ENCODE data around the gene PRMT2.
"Not testable (repeated sequence)": the region's sequence is repeated elsewhere in the genome, so short reads cannot be mapped to it uniquely, and the experiment has no call there.

The PRMT2 gene

DNA sequence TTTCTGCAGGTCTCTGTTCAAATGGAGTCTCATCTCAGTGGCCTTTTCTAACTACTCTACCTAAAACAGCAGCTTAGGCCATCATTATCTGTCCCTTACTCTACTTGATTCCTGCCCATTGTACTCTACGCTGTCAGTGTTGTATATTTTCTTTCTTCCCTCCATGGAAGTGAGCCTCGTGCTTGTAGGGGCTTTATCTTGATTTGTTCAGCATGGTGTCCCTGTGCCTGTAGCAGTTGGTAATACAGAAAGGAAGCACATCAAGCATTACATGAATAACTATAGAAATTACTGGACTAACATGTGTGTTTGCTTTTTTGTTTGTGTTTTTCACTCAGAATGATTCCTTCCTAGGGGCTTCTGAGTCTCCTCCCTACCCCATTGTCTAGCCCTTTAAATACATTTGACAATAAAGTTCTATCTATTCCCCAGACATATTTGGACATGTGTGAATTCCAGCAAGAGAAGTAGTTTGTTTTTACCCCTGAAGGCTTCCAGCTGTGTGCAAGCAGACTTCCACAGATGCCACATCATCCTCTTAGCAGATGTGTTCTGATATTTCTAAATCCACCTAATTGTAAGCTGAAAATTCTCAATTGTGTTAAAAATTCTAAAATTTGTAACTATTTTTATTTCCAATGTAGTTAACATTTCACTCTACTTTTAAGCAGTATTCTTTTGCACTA is 40.3 kb downstream of the PRMT2 start:
- DNase-seq: no peak

DNA sequence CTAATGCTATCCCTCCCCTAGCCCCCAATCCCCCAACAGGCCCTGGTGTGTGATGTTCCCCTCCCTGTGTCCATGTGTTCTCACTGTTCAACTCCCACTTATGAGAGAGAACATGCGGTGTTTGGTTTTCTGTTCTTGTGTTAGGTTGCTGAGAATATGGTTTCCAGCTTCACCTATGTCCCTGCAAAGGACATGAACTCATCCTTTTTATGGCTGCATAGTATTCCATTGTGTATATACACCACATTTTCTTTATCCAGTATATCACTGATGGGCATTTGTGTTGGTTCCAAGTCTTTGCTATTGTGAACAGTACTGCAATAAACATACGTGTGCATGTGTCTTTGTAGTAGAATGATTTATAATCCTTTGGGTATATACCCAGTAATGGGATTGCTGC is 41.1 kb downstream of the PRMT2 start:
- not testable (repeated sequence) for DNase-seq

DNA sequence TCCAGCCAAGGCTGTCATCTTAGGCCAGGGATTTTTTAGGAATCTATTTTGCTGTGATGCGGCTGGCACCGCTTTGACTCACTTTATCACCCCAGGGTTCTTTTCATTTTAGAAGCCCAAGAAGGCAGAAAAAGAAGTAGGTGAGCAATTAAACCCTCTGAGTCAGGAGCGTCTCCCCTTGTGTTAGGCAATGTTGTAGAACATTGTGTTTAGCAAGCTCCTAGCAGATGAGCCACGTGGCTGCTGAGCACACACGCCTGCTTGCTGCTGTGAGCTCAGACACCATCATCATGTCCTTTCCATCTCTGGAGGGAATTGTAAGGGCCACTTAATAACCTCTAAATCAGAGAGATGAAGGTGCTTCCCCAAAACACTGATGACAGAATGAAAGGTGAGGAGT is 46.1 kb downstream of the PRMT2 start:
- DNase-seq: peak in 1 of 2 donors; percentile 0

DNA sequence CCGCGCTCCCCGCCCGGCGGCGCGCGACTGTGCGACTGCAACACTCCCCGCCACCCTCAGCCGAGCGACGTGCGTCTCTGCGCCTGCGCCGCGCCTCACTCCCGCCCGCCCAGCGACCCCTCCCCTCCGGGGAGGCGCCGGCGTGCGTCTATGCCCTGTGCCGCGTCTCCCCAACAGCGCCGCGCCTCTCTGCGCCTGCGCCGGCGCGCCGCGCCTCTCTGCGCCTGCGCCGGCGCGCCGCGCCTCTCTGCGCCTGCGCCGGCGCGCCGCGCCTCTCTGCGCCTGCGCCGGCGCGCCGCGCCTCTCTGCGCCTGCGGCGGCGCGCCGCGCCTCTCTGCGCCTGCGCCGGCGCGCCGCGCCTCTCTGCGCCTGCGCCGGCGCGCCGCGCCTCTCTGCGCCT is 63.2 kb downstream of the PRMT2 start:
- not testable (repeated sequence) for DNase-seq

DNA sequence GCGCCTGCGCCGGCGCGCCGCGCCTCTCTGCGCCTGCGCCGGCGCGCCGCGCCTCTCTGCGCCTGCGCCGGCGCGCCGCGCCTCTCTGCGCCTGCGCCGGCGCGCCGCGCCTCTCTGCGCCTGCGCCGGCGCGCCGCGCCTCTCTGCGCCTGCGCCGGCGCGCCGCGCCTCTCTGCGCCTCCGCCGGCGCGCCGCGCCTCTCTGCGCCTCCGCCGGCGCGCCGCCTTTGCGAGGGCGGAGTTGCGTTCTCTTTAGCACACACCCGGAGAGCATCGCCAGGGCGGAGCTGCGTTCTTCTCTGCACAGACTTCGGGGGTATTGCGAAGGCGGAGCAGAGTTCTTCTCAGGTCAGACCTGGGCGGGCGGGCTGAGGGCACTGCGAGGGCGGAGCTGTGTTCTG is 63.6 kb downstream of the PRMT2 start:
- DNase-seq: not testable (repeated sequence)
